Measurements from ENCODE around the gene ALDH2. TPM values are rescaled to one million over a fixed set of nuclear protein-coding genes. Genes with fewer than 3 reads are reported as not detected.

Gene ALDH2
- total and polyA plus RNA-seq, 8 donors, result 50.3 to 296 (median 131) TPM

DNA sequence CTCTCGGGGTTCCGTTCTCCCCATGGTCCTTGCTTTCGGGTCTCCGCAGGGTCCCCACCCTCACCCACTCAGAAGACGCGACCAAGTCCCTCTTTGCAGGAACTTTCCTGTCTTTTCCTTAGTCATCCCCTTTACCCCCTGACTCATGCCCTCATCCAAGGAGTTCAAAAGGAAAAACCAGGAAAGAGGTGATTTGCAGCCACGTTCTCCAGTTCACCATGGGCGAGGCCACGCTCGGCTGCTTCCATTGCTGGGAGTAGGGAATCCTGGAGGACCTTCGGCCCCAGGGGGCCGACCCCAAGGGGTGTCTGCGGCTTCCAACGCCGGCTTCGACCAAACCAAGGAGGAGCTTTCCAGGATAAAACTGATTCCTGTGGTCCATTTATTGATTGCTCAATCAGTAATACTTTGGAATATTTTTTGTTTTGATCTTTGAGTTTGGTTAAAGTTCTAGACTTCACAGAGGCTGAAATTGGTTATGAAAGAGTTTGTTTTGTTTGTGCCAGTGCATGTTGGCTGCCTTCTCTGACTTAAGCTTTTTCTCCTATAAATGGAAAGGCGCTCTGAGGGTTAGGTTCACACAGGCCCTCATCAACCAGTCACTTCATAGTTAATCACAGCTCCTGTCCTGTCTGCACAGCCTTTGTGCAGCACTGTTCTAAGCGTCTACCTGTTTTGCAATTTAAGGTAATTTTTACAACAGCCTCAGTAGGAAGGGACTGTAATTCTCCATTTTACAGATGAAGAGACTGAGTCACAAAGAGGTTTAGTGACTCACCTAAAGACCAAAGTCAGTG, 827 bp downstream of the ALDH2 start:
- 8 to 17% (median 15%) methylated on average over 18 of the region's 18 CpGs for WGBS, 5 donors
- H3K4me3 ChIP-seq, result peak overlapping the region; percentile 68 to 94 (median 88)
- peak overlapping the region; percentile 86 to 94 (median 92) for H3K27ac ChIP-seq
- peaks cover 0 to 8% (median 3%) of the 10 kb centered on the region in 4 donors for H3K36me3 ChIP-seq
- H3K9me3 ChIP-seq, result no peaks in the 10 kb centered on the region
- no peaks in the 10 kb centered on the region for H3K27me3 ChIP-seq
- no peak for TF ChIP-seq POLR2A (IDR thresholded peaks at IDR 0.05)
- TF ChIP-seq POLR2AphosphoS5 (IDR thresholded peaks at IDR 0.05), result no peak
- TF ChIP-seq, protein P1, sequence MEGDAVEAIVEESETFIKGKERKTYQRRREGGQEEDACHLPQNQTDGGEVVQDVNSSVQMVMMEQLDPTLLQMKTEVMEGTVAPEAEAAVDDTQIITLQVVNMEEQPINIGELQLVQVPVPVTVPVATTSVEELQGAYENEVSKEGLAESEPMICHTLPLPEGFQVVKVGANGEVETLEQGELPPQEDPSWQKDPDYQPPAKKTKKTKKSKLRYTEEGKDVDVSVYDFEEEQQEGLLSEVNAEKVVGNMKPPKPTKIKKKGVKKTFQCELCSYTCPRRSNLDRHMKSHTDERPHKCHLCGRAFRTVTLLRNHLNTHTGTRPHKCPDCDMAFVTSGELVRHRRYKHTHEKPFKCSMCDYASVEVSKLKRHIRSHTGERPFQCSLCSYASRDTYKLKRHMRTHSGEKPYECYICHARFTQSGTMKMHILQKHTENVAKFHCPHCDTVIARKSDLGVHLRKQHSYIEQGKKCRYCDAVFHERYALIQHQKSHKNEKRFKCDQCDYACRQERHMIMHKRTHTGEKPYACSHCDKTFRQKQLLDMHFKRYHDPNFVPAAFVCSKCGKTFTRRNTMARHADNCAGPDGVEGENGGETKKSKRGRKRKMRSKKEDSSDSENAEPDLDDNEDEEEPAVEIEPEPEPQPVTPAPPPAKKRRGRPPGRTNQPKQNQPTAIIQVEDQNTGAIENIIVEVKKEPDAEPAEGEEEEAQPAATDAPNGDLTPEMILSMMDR (IDR thresholded peaks at IDR 0.05), result no peak
- no peak for TF ChIP-seq EP300 (IDR thresholded peaks at IDR 0.05)
- intact Hi-C loops (cut with DNase I; ENCODE audit: low total_unique reads), result no loop called here
- peaks cover 45 to 68% (median 60%) of the 10 kb centered on the region in 4 donors for H3K4me1 ChIP-seq
- peak in 1 of 2 donors; percentile 54 for DNase-seq

- no peak for DNase-seq
- 66 to 77% (median 67%) methylated on average over 9 of the region's 9 CpGs for WGBS, 5 donors
Measured at GRCh38 chr12:111768159-111768895, 1.6 kb downstream of the ALDH2 start.

GRCh38 chr12:111769599-111769998, 2.9 kb downstream of the ALDH2 start:
- intact Hi-C loops (cut with DNase I; ENCODE audit: low total_unique reads), result no loop called here
- H3K4me3 ChIP-seq, result peak overlapping the region in 3 of 4 donors; percentile 68 to 94 (median 85)

More at GRCh38 chr12:111768159-111768895, 1.6 kb downstream of the ALDH2 start:
- TF ChIP-seq POLR2A (IDR thresholded peaks at IDR 0.05) (no peak), POLR2AphosphoS5 (IDR thresholded peaks at IDR 0.05) (no peak), EP300 (IDR thresholded peaks at IDR 0.05) (no peak)
- TF ChIP-seq, protein P1 (IDR thresholded peaks at IDR 0.05), result no peak
- H3K4me3 ChIP-seq, result peak overlapping the region; percentile 68 to 94 (median 88)
- H3K9me3 ChIP-seq, result no peaks in the 10 kb centered on the region
- intact Hi-C loops (cut with DNase I; ENCODE audit: low total_unique reads), result no loop called here
- H3K27me3 ChIP-seq, result no peaks in the 10 kb centered on the region
- H3K36me3 ChIP-seq, result peaks cover 0 to 8% (median 3%) of the 10 kb centered on the region in 4 donors
- H3K4me1 ChIP-seq, result peaks cover 53 to 75% (median 68%) of the 10 kb centered on the region in 4 donors
- peak overlapping the region; percentile 31 to 94 (median 92) for H3K27ac ChIP-seq

More at GRCh38 chr12:111769599-111769998, 2.9 kb downstream of the ALDH2 start:
- H3K36me3 ChIP-seq, result peaks cover 0 to 8% (median 3%) of the 10 kb centered on the region in 4 donors
- H3K4me1 ChIP-seq, result peaks cover 60 to 85% (median 80%) of the 10 kb centered on the region in 4 donors
- 70 to 80% (median 72%) methylated on average over 8 of the region's 8 CpGs for WGBS, 5 donors
- H3K27me3 ChIP-seq, result no peaks in the 10 kb centered on the region
- DNase-seq, result no peak
- TF ChIP-seq POLR2AphosphoS5 (IDR thresholded peaks at IDR 0.05), result no peak
- TF ChIP-seq, protein P1 (IDR thresholded peaks at IDR 0.05), result no peak
- TF ChIP-seq EP300 (IDR thresholded peaks at IDR 0.05), result no peak
- peak overlapping the region in 3 of 5 donors; percentile 4 to 94 (median 93) for H3K27ac ChIP-seq
- no peaks in the 10 kb centered on the region for H3K9me3 ChIP-seq

All from stomach (tissue), 9 donors.